Middle frontal gyrus (tissue), 1 donor: ENCODE data around the gene GMDS.

Experiments used
- DNase-seq: peaks from one replicate; pipeline ENCODE4 v3.0.0-alpha.2; 2015; ENCODE audit warnings: low spot score; ENCODE audit errors: extremely low spot score

The GMDS gene

GRCh38 chr6:2042956-2043648, 202.3 kb downstream of the GMDS start:
- DNase-seq = no peak

- no peak for DNase-seq
These were observed 207.3 kb downstream of the GMDS start for GRCh38 chr6:2038092-2038491.

- DNase-seq = no peak
These were observed 208.0 kb downstream of the GMDS start for GRCh38 chr6:2037237-2037926.

GRCh38 chr6:2036710-2037023, 208.7 kb downstream of the GMDS start:
- no peak for DNase-seq

GRCh38 chr6:2035826-2036709, 209.3 kb downstream of the GMDS start:
- DNase-seq = no peak

- no peak for DNase-seq
These were observed 210.4 kb downstream of the GMDS start for GRCh38 chr6:2035046-2035445.

- DNase-seq = no peak
These were observed 211.1 kb downstream of the GMDS start for GRCh38 chr6:2034256-2034655.

GRCh38 chr6:2033544-2033943, 211.9 kb downstream of the GMDS start:
- no peak for DNase-seq

- DNase-seq = no peak
These were observed 214.6 kb downstream of the GMDS start for GRCh38 chr6:2030682-2031244.

- DNase-seq = no peak
These were observed 215.5 kb downstream of the GMDS start for GRCh38 chr6:2029952-2030351.

GRCh38 chr6:2029130-2029794, 216.1 kb downstream of the GMDS start:
- DNase-seq = no peak

GRCh38 chr6:2028457-2029038, 216.9 kb downstream of the GMDS start:
- DNase-seq = no peak

- DNase-seq = no peak
These were observed 219.3 kb downstream of the GMDS start for GRCh38 chr6:2026133-2026532.

- DNase-seq = no peak
These were observed 223.7 kb downstream of the GMDS start for GRCh38 chr6:2021713-2022125.

GRCh38 chr6:2020909-2021308, 224.5 kb downstream of the GMDS start:
- DNase-seq = no peak

- DNase-seq = no peak
These were observed 226.4 kb downstream of the GMDS start for GRCh38 chr6:2019051-2019450.

- no peak for DNase-seq
These were observed 229.4 kb downstream of the GMDS start for GRCh38 chr6:2016040-2016439.

- no peak for DNase-seq
These were observed 236.9 kb downstream of the GMDS start for GRCh38 chr6:2008383-2008976.

- DNase-seq = no peak
These were observed 238.2 kb downstream of the GMDS start for GRCh38 chr6:2007165-2007564.

GRCh38 chr6:2004888-2005287, 240.5 kb downstream of the GMDS start:
- no peak for DNase-seq

- no peak for DNase-seq
These were observed 244.4 kb downstream of the GMDS start for GRCh38 chr6:2000962-2001361.
